Stimulated activated CD8-positive, alpha-beta memory T cell treated with anti-CD3 and anti-CD28 coated beads, Interleukin-12 subunit alpha, Interleukin-12 subunit beta, amount 100 ng/mL, for 4 hours (primary cell): ENCODE data around the gene VASN.
"Not testable (repeated sequence)": the region's sequence is repeated elsewhere in the genome, so short reads cannot be mapped to it uniquely, and the experiment has no call there.

ENCODE experiments used
- DNase-seq: peaks from one replicate; pipeline ENCODE4 v3.0.0-alpha.2; 2020; ENCODE audit warnings: low read depth

VASN gene

DNA sequence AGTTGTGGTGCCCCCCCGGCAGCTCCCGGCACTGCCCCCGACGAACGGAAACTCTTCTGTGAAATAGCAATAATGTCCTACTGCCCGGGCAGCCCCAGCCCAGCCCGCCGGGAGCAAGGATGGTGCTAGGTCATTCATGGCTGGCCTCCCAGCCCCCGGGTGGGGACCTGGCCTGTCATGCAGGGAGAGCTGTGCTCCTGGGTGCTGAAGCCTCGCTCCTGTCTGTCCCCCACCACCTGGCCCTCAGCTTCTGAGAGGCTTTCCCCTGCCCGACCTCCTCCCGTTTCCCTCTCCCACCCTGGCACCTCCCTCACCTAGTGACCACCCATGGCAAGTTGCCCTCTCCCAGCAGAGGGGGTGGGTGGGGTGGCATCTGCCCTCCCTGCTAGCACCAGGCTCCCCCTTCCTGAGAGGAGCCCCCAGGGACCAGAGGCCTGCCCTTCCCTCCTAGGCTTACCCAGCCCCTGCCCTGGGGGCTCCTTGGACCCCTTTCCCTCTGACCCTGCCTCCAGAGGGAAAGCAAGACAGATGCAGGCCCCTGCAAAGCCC lies 34.0 kb upstream of the VASN start:
- no peak for DNase-seq

DNA sequence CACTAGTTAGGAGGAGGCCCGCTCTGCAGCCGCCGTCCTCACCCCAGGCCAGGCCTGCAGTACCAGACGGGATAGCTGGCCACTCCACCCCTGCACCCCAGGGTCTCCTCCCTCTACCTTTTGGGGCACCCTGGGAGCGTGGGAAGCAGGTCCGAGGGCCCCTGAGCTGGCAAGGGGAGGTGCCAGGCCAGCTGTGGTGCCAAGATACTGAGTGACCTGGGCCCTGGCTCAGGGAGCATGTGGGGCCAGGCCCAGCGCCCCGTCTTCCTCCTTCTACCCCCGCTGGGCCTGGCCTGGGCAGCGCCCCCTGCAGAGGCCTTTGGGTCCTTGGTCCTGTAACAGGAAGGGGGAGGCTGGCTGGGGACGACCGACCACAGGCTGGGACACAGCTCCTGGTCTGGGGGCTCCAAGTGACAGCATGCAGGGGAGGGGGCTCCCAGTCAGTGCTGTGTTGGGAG lies 33.5 kb upstream of the VASN start:
- DNase-seq, result no peak

DNA sequence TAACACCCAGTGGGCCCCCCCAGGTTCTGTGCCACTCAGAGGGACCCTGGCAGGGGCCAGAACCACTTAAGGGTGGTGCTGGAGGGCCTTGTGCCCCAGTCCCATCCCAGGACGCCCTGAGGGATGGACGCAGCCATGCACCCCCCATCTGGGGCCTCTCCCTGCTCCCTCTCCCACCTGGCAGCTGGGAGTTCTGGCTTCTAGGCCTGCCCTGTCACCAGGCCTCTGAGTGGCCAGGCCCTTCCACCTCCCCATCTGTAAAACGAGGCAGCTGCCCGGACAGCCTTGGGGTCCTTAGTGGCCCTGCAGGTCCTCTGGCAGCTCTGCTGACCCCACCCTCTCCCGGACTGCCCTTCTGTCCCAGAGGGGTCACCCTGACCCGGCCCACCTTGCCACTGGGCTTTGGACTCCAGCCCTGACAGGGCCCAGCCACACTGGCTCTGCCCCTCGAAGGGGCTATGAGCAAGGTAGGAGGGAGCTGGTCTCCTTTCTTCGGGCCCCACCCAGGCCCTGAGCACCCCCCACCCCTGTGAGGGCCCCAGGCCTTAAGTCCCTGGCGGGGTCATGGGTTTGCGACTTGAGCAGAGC lies 32.8 kb upstream of the VASN start:
- no peak for DNase-seq

DNA sequence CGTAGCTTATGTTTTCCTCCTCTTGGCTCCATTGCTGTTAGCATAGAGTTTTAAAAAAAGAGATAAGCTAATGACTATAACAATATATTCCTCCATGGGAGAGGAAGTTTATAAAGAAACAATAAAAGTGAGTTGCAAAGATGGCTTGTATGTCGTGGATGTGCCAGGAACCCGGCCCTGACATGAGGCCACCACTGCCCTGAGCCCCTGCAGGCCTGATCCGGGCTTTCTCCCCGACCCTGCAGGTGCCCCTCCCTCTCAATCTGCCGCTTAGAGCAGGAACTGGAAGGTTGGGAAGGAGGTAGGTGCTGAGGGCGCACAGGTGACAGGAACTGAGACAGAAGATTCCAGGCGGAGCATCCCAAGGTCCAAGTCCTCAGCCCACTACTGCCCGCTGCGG lies 32.2 kb upstream of the VASN start:
- no peak for DNase-seq

DNA sequence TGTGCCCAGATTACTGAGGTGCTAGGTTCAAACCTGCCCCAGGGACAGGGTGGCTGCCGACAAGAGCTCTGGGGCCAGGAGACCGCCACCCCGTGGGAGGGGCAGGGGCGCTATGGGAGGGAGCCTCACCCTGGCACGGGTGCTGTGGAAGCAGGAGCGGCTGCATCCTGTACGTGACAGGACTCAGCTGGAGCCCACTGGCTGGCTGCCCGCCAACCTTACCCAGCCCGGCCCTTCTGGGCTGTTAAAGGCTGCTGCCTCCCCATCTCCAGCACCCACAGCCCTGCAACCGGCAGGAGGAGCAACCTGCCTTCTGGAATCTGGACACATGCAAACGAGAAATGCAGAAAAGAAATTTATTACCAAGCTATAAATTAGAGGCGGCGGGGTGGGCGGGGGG lies 31.7 kb upstream of the VASN start:
- DNase-seq, result no peak

DNA sequence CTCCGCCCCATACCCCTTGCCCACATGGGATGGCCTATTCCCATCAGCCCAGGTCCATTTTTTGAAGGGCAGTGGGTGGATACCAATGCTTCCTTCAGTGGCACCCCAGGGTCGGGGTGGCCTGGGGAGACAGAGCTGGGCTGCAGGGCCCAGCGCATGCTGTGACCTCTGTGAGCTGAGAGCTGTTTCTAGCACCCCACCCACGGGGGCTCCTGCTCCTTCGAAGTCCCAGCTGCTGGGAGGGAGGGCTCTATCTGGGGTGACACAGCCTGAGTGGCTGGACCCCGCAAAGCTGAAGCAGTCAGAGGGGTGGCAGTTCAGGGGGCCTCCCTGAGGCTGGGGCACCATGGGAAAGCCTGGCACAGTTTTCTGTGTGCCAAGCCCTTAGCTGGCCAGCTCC lies 31.2 kb upstream of the VASN start:
- DNase-seq, result no peak

DNA sequence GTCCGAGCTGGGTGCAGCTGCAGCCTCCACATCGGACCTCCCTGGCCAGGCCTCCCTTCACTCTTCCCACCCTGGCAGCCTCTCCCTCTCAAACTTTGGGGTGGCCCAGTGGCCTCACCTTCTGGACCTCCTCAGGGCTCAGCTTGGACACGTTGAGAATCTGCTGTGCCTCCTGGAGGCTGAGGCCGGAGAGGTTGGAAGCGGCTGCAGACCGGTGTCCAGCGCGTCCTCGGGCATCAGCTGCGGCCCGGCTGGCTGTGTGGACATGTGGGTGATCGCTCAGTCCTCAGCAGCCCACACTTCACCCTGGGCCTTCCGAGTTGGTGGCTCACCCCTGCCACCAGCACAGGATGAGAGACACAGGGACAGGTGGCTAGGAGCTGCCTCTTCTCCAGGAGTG lies 30.4 kb upstream of the VASN start:
- no peak for DNase-seq

DNA sequence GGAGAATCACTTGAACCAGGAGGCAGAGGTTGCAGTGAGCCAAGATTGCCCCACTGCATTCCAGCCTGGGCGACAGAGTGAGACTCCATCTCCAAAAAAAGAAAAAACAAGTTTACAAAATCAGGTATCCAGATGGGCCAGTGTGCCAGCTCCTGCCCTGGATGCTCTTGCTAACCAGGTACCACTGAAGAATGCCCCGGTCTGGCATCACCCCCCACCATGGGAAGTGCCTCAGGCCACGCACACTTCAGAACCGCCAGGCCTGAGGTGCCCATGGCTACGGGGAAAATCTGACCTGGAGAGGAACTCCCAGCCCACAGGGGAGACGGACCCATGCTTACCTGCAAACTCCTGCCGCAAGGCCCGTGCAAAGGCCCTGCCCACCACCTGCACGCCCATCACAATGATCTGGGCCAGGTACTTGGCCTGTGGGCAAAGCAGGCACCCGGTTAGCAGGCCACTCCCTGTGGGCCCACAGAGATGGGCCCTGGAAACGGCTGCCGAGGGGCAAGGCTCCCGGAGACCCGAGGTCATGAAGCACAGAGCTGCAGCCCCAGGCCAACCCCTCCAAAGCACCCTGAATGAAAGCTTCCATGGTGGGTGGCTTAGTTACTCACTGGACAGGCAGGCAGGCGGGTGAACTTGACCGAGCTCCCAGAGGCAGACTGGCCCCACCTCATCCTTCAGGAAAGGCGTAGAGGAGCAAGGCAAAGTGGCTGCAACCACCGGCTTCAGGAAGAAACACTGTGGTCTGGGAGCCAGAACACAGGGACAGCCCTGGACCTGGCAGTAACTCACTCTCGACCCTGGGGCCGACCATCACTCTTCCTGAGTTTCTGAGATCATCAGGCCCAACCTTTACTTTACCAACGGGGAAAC lies 28.5 kb upstream of the VASN start:
- DNase-seq, result no peak

DNA sequence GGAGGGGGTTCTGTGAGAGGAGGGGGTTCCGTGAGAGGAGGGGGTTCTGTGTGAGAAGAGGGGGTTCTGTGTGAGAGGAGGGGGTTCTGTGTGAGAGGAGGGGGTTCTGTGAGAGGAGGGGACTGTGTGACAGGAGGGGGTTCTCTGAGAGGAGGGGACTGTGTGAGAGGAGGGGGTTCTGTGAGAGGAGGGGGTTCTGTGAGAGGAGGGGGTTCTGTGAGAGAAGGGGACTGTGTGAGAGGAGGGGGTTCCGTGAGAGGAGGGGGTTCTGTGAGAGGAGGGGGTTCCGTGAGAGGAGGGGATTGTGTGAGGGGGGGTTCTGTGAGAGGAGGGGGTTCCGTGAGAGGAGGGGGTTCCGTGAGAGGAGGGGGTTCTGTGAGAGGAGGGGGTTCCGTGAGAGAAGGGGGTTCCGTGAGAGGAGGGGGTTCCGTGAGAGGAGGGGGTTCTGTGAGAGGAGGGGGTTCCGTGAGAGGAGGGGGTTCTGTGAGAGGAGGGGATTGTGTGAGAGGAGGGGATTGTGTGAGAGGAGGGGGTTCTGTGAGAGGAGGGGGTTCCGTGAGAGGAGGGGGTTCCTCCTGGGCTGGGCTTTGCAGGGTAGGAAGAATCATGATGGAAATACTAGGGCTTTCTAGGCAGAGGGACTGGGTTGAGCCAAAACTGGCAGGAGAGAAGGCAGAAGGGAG lies 27.2 kb upstream of the VASN start:
- not testable (repeated sequence) for DNase-seq

DNA sequence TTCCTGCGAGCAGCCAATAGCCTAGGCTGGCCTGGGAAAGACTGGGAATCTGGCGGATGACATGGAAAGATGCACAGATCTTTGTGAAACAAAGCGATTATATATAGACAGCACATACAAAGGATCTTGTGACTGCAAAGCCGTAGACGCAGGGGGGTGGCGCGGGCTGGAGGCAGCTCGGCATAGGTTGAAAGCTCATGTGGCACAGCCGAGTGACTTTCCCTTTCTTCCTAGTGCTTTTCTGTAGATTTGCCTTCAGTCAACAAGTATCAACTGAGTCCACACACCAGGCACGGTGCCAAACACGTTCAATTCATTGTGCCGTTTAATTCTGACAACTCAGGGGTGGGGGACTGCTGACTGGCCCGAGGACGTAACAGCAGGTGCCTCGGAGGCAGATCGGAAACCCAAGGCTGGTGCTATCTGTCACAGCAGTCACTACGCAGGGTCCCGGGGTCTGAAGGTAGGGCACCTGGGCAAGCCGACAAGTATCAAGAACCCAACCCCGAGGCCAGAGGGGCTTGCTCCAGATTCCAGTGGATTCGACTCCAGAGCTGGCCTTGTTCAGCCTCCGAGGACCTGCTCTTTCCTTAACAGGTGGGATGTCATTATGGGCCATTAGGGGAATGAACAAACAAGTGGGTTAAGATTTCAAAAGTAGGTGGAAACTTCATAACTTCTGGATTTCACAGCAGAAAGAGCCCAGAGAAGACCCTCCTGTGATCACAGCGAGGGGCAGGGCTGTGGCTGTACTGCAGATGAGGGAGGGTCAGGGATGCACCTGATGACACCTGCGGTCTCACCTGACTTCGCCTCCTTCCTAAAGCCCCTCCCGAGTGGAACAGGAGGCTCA lies 26.4 kb upstream of the VASN start:
- no peak for DNase-seq

DNA sequence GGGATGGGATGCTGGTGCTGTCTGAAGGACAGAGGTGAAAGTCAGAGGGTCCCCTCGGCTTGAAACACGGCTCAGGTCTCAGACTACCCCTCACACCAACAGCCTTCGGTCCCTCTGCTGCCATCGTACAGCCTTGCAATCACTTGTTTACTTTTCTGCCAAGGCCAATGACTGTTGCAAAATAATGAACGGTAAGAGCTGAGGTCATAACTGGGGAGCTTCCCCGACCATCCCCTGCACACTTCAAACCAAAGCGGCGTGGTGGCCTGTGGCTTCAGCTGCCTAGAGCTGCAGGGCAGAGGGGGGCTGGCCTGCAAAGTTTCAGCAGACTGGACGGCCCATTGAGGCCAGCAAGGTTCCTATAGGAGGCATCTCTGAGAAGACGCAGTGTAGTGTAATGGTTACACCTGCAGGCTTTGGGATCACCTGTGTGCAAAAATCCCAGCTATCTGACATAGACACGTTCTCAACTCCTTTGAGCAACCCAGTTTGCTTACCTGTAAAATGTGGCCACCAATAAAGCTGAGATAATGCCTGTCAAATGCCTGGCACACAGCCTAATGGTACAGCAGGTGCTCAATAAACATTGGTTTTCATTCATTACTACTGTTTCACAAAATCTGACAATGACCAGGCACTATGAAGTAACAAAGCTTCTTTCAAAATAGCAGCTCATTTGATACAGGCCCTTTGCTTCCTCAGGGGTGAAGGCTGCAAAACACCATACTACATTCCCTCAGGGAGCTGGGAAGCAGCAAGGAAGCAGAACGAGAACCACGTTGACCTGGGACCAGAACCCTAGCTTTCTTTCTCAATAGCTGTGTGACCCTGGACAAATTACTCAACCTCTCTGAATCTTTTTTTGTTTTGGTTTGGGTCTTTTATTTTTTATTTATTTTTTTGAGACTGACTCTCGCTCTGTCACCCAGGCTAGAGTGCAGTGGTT lies 25.5 kb upstream of the VASN start:
- no peak for DNase-seq

DNA sequence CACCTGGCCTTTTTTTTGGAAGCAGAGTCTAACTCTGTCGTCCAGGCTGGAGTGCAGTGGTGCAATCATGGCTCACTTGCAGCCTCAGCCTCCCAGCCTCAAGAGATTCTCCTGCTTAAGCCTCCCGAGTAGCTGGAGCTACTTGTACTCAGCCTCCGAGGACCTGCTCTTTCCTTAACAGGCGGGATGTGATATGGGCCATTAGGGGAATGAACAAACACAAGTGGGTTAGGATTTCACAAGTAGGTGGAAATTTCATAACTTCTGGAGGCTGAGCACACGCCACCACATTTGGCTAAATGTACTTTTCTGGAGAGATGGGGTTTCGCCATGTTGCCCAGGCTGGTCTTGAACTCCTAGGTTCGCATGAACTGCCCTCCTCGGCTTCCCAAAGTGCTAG lies 24.6 kb upstream of the VASN start:
- DNase-seq, result no peak

DNA sequence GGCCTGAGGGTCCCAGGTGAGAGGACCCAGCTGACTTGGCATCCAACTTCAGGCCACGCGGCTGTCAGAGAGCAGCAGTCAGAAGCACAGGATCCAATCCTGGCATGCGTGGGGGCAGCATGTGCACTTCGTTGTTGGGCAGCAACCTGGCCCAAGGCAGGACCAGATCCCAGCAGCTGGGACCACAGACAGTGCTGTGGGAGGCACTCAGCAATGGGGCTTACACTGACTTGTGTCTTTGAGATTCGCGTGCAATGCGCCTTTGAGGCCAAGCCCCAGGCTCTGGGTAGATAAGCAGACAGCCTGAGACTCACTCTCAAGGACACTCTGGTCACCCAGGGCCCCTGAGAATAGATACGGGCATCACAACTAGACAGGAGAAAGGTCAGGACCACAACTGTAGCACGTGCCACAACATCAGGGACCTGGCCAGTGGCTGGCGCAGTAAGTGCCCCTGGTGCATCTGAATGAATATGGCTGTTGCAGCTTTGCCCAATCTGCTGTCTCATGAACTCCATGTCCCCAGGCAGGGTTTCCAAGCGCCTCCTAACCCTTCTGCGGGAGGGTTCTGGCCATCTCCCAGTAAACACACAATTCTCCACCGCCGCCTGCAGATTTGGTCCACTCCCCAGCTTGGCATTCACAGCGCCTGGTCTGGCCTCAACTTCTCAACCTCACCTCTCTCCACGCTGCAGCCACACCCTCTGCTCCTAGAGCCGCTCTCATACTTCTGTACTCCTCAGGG lies 23.7 kb upstream of the VASN start:
- no peak for DNase-seq

DNA sequence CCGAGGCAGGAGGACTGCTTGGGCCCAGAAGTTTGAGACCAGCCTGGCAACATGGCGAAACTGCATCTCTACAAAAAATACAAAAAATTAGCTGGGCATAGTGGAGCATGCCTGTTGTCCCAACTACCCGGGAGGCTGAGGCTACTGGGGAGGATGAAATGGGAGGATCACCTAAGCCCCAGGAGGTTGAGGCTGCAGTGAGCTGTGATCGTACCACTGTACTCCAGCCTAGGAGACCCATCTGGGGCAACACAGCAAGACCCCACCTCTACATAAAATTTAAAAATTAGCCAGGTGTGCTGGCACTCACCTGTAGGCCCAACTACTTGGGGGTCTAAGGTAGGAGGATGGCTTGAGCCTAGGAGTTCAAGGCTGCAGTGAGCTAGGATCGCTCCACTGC lies 22.3 kb upstream of the VASN start:
- no peak for DNase-seq

DNA sequence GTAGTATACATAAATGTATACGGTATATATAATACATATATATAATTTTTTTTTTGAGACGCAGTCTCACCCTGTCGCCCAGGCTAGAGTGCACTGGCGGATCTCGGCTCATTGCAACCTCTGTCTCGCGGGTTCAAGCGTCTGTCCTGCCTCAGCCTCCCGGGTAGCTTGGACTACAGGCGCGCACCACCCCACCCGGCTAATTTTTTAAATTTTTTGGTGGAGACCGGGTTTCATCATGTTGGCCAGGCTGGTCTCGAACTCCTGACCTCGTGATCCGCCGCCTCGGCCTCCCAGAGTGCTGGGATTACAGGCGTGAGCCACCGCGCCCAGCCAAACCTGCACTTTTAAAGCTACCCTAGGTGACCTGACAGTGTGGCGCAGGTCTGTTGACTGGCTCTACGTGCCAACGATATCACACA lies 21.3 kb upstream of the VASN start:
- DNase-seq, result no peak

DNA sequence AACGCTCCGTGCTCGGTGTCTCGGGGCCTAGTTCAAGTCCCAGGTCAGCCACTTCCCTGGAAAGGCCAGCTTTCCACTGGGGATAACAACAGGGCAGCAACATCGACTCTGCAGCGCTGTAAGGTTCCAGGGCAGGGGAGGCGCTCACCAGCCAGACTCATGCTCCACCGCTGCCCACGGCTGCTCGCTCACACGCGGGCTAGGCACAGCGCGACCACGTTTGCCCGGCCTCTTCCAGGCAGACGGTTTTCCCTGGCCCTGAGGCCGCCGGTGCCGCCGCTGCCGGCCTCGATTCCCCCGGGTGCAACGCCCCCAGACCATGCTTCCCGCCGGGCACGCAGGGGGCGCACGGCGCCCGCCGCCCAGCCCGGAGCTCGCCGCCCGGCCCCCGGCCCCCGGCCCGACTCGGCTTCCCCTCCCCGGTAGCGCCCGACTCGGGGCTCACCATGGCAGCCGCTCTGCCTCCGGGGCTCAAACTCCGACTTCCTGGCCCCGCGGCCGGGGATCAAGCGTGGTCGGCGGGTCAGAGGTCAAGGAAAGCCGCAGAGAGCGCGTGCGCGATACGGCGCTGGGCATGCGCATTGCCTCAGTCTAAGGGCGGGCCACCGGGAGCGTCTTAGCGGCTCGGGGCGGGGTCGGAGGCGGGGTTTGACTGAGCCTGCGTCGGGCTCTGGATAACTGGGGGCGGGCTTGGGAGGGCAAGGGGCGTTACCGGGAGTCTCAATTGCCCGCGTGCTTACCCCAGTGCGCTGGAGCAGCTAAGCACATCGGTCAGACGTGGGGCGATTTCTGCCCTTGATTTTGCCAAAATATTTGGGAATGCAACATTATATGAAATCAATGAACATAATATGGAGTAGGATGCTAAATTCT lies 20.6 kb upstream of the VASN start, which contains the start of gene PAM16:
Gene PAM16, minus strand, starts transcription at position 535 of the 873 bp plus-strand sequence. Its CDS starts 87 bp downstream, at position 448.
- peak; percentile 98 for DNase-seq

DNA sequence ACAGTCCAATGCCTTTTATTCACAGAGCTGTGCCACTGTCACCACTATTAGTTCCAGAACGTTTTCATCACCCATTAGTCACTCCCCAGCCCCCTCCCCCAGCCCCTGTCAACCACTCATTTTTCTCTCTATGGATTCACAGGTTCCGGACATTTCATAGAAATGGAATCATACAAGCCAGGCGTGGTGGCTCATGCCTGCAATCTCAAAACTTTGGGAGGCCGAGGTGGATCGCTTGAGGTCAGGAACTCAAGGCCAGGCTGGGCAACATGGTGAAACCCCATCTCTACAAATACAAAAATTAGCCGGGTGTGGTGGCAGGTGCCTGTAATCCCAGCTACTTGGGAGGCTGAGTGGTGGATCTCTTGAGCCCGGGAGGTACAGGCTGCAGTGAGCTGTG lies 19.8 kb upstream of the VASN start:
- DNase-seq, result no peak

DNA sequence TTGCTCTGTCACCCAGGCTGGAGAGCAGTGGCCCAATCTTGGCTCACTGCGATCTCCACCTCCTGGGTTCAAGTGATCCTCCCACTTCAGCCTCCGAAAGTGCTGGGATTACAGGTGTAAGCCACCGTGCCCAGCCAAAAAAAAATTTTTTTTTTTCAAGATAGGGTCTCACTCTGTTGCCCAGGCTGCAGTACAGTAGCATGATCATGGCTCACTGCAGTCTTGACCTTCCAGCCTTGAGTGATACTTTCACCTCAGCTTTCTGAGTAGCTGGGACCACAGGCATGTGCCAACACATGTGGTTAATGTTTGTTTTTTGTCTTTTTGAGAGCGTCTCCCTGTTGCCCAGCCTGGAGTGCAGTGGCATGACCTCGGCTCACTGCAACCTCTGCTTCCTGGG lies 18.8 kb upstream of the VASN start:
- no peak for DNase-seq

DNA sequence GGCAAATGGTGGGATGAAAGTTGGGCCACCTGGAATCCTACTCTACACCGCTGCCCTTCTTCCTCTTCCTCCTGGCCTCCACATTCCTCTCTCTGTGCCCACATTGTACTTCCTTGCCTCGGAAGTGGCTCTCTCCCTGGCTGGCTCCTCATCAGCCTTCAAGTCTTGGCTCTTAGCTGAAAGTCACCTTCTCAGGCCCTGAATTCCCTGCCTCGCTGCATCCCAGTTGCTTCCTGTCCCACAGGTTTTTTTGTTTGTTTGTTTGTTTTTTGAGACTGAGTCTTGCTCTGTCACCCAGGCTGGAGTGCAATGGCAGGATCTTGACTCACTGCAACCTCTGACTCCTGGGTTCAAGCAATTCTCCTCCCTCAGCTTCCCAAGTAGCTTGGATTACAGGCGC lies 18.0 kb upstream of the VASN start:
- no peak for DNase-seq
